GM12874 (cell line): ENCODE results near the gene RPS3A.
A peak's percentile ranks its signal among the peaks of the same experiment; 100 is the strongest.

ENCODE experiments used
- TF ChIP-seq, protein P1 (sequence below): IDR thresholded peaks from 2 replicates; pipeline ENCODE4 v1.5.1; 2011; ENCODE audit warnings: low read depth, mild to moderate bottlenecking, control low read depth, low read length, moderate library complexity; ENCODE audit not compliant: insufficient read depth

The RPS3A gene

DNA sequence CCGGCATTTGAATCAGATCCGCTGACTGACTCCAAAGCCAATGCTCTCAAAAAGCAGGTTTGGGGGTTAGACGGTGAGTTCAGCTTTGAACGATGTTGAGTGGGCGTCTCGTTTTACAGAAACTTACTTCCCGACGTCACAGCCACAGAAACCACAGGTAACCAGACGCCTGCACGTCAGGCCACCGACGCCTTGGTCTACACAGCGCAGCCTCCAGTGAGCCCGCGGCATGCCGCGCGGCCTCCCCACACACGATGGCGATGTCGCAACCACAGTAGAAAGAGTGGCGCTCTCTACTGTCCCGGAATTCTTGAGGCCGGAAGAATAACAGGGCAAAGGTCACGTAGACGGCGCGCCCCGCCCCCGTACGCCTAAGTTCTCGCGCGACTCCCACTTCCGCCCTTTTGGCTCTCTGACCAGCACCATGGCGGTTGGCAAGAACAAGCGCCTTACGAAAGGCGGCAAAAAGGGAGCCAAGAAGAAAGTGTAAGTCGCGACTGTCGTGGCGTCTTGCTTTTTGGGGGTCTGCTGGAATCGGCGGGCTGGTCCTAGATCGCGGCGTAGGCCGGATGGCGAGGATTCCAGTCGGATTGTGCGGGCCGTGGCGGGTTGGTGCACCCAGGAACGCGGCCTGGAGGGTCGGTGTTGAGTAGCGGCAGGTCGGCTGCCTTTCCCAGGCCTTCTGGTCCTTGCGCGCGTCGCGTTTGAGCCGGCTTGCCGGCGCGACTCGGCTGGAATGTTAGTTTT lies at the start of gene RPS3A:
Gene RPS3A (plus strand): TSS at position 400 of the 747 bp plus-strand sequence. CDS start 25 bp downstream, at position 425.
- TF ChIP-seq, protein P1, sequence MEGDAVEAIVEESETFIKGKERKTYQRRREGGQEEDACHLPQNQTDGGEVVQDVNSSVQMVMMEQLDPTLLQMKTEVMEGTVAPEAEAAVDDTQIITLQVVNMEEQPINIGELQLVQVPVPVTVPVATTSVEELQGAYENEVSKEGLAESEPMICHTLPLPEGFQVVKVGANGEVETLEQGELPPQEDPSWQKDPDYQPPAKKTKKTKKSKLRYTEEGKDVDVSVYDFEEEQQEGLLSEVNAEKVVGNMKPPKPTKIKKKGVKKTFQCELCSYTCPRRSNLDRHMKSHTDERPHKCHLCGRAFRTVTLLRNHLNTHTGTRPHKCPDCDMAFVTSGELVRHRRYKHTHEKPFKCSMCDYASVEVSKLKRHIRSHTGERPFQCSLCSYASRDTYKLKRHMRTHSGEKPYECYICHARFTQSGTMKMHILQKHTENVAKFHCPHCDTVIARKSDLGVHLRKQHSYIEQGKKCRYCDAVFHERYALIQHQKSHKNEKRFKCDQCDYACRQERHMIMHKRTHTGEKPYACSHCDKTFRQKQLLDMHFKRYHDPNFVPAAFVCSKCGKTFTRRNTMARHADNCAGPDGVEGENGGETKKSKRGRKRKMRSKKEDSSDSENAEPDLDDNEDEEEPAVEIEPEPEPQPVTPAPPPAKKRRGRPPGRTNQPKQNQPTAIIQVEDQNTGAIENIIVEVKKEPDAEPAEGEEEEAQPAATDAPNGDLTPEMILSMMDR: peak; percentile 87

DNA sequence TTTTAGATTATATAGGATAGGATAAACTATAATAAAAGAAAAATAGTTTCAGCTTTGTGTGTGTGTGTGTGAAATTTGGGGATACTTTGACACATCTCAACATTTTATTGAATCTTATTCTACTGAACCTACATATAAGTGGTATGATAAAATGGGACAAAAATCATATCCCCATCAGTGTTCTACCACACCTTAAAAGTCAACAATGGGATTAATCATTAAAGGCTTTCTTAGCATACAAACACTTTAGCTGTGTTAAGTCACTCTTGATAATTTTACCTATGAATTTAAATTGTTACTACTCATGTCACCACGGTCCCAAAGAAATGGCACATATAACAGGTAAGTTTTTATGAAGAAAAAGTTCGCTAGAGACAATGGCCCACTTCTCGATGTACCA lies 46.6 kb upstream of the RPS3A start:
- TF ChIP-seq, protein P1: no peak

DNA sequence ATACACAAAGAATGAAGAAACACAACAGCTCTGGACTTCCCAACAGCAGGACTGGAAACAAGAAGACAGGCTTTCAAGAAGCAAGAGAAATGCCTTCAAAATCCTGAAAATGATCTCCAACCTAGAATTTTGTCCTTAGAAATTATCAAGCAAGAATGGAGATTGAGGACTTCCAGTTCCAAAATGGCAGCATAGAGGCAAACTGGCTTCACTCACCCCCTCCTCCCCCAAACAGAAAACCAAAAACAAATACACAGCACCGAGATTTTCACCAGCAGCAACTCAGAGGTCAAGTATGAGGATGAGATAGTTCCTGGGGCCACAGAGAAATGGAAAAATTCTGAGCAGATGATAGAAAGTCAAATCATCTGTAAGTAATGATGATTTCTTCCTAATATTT lies 43.9 kb upstream of the RPS3A start:
- TF ChIP-seq, protein P1: no peak

DNA sequence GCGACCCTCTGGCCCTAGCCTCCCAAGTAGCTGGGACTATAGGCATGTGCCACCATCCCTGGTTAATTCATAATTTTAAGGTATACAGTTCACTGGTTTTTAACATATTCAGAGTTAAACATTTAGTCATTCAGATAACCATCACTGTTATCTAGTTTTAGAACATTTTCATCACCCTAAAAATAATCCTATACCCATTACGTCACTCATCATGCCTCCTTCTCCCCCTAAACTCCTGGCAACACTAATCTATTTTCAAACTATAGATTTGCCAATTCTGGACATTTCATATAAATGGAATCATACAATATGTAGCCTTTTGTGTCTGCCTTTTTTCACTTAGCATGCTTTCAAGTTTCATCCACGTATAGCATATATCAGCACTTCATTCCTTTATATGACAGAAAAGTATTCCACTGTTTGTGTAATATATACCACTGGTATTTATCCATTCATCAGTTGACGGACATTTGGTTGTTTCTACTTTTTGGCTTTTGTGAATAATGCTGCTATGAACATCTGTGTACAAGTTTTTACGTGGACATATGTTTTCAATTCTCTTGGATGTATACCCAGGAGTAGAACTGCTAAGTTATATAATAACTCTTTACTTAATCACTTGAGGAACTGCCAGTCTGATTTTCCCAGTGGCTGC lies 32.0 kb upstream of the RPS3A start:
- TF ChIP-seq, protein P1: no peak

DNA sequence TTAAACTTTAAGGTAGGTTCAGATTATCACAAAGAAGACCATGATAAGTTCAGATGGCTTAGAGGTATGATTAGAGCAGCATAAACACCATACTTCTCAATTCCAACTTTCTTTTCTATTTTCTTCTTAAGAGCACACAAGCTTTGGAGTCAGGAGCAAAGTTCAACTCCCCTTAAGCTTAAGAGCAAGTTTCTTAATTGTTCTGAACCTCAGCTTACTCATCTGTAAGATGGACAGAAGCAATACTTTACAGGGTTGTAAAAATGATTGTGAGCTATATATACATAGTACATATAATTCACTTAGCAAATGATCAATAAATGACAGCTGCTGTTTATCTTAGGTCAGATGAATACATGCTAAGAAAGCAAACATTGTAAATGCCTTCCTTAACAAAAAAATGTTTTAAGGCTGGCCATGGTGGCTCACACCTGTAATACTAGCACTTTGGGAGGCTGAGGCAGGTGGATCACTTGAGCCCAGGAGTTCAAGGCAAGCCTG lies 25.0 kb upstream of the RPS3A start:
- TF ChIP-seq, protein P1: no peak

DNA sequence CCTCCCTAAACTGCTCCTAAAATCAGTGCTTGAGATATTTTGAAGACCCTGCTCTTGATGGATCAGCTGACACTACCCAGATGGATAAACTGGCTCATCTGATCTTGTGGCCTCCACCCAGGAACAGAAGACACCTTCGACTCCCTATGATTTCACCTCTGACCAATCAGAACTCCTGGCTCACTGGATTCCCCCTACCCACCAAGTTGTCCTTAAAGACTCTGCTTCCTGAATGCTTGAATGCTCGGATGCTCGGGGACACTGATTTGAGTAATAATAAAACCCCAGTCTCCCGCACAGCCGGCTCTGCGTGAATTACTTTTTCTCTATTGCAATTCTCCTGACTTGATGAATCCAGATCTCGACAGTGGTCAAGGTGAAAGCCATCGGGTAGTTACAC lies 12.0 kb upstream of the RPS3A start:
- TF ChIP-seq, protein P1: no peak

DNA sequence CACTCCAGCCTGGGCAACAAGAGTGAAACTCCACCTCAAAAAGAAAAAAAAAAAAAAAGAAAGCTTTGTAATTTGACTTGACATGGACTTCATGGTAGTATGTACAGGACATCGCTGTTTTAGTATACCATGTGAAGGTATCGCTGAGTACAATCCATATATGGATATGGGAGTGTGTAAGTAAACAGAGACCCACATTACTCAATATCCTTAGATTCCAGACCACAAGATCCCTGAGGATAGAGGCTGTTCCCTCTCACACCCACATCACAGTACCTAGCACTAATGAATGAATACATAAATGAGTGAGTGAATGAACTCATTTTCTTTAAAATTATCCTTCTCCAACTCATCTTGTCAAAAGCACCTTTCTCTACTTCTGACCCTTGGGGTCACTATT lies 8.4 kb upstream of the RPS3A start:
- TF ChIP-seq, protein P1: no peak
